AG04449 (cell line): ENCODE results near the gene P2RX4.
"Not testable (repeated sequence)": the region's sequence is repeated elsewhere in the genome, so short reads cannot be mapped to it uniquely, and the experiment has no call there.

ENCODE experiments used
- CTCF ChIA-PET: fragments of 350-600 bp; formaldehyde crosslinking; extraction: SDS; loops from one replicate; lab custom pipeline; 2021; ENCODE audit warnings: antibody characterized with exemption; lab: Yijun Ruan, JAX
- POLR2A ChIA-PET: fragments of 400-600, 350-600 bp; formaldehyde crosslinking; extraction: SDS; loops from one replicate; lab custom pipeline; 2020; ENCODE audit warnings: antibody characterized with exemption, inconsistent platforms; lab: Yijun Ruan, JAX
- DNase-seq: peaks from one replicate; pipeline ENCODE4 v3.0.0-alpha.2; 2010; ENCODE audit warnings: low read depth, low spot score
- H3K4me3 ChIP-seq: 2 replicates; pipeline ENCODE4 v1.5.1; 2011; ENCODE audit warnings: low read depth, mild to moderate bottlenecking, control low read depth, low read length
- TF ChIP-seq, protein P1 (sequence below): IDR thresholded peaks from one replicate; pipeline ENCODE4 v1.5.1; 2011; ENCODE audit warnings: mild to moderate bottlenecking, moderate library complexity, low read length, control low read depth, inconsistent platforms; ENCODE audit not compliant: insufficient read depth; ENCODE audit errors: missing control alignments

The P2RX4 gene

DNA sequence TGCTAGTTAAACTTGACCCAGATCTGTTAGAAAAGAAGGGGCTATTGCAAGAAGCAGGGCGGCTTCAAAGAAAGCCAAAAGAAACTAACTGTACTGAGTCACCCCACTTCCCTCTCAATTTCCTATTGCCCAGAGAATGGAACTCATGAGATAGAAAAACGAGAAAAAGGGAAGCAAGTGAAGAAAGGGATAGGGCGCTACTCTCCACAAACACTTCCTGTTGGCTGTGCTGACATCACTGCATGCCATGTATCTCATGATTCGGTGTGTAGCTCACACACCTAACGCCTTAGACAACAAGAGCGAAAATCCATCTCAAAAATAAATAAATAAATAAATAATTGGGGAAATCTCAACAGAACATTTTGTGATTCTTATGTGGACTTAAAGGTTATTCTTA is 13.0 kb upstream of the P2RX4 start:
- H3K4me3 ChIP-seq, result no peak overlapping the region
- DNase-seq, result no peak
- POLR2A ChIA-PET, result no interaction called here
- TF ChIP-seq, protein P1, sequence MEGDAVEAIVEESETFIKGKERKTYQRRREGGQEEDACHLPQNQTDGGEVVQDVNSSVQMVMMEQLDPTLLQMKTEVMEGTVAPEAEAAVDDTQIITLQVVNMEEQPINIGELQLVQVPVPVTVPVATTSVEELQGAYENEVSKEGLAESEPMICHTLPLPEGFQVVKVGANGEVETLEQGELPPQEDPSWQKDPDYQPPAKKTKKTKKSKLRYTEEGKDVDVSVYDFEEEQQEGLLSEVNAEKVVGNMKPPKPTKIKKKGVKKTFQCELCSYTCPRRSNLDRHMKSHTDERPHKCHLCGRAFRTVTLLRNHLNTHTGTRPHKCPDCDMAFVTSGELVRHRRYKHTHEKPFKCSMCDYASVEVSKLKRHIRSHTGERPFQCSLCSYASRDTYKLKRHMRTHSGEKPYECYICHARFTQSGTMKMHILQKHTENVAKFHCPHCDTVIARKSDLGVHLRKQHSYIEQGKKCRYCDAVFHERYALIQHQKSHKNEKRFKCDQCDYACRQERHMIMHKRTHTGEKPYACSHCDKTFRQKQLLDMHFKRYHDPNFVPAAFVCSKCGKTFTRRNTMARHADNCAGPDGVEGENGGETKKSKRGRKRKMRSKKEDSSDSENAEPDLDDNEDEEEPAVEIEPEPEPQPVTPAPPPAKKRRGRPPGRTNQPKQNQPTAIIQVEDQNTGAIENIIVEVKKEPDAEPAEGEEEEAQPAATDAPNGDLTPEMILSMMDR, result no peak
- CTCF ChIA-PET, result interaction anchor here (0.9 kb wide), 1 partner anchor 11 kb away, joined by 3 read pairs; no protein-coding TSS in a partner anchor

DNA sequence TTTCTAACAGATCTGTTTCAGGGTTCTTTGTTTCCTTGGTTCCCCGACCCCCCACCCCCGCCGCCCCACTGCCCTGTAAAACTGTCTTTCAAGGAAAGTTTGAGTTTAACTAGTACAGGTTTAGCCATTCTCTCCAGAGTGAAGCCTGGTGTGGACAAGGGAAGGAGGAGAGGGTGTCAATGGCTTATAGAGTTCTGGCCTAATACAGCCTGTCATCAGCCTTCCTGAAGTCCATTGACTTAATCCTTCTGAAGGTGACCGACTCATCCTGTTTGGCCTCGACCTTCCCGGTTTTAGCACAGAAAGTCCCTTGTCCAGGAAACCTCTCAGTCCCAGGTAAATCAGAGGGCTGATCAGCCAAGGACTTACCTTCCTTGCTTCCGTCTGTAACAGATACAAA is 11.0 kb upstream of the P2RX4 start:
- POLR2A ChIA-PET, result no interaction called here
- H3K4me3 ChIP-seq, result no peak overlapping the region
- TF ChIP-seq, protein P1, result no peak
- no peak for DNase-seq
- CTCF ChIA-PET, result no interaction called here

DNA sequence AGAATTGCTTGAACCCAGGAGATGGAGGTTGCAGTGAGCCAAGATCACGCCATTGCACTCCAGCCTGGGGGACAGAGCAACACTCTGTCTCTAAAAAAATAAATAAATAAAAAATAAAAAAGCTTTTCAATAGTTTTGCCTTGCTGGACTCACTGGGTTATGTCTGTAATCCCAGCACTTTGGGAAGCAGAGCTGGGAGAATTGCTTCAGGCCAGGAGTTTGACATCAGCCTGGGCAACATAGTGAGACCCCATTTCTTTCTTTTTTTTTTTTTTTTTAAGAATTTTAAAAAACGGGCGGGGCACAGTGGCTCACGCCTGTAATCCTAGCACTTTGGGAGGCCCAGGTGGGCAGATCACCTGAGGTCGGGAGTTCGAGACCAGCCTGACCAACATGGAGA is 8.8 kb upstream of the P2RX4 start:
- CTCF ChIA-PET, result interaction anchor here (1.5 kb wide), 1 partner anchor 30 kb away, joined by 3 read pairs; no protein-coding TSS in a partner anchor
- POLR2A ChIA-PET, DNase-seq, H3K4me3 ChIP-seq: not testable (repeated sequence)

DNA sequence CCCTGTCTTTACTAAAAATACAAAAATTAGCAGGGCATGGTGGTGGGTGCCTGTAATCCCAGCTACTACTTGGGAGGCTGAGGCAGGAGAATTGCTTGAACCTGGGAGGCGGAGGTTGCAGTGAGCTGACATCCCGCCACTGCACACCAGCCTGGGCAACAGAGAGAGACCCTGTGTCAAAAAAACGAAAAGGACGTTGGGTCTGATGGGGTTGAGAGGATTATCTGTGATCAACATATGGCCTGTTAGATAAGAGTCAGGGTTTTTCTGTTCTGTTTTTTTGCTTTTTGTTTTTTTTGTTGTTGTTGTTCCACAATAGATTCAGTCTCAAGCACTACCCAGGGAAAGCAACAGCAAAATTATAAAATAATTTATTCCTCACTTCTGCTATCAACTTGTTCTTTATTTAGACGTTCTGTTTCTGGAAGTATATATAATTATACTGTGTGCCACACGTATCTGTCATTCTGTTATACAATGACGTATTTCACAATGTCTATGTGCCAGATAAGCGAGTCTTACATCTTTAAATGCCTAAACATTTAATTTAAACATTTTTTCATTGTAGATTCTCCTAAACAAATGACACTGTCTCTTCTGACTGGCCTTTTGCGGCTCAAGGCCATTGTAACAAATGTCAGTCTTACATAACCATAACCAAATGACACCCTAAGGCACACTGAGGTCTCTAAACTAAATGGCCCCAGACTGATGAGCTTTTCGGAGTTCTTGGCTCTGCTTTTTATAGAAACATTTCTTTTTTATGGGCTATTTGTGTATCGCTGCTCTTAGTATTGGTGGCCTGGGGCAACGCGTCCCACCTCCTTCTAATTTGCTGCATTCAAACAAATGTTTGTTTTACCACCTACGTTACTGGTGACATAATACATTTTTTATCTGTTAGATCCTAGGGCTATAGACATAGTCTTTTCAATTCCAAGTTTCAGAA is 7.2 kb upstream of the P2RX4 start:
- CTCF ChIA-PET, result no interaction called here
- TF ChIP-seq, protein P1, result no peak
- no peak for DNase-seq
- H3K4me3 ChIP-seq, result no peak overlapping the region
- POLR2A ChIA-PET, result no interaction called here

DNA sequence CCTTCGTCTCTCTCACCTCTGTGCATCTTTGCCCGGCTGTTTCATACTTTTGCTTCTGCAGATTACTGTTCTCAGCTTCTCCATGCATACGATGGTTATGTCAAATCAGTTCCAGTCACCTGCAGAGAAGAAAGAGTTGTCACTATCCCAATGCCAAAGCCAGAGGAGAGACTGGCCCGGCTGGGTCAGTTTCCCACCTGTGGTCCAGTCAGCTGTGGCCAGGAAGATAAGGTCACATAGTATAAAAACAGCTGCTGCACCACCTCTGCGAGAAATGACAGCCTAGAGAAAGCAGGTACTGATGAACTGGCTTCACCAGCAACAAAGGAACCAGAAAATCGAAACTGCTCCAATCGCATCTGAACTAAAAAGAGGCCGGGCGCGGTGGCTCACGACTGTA is 6.4 kb upstream of the P2RX4 start:
- TF ChIP-seq, protein P1, result no peak

DNA sequence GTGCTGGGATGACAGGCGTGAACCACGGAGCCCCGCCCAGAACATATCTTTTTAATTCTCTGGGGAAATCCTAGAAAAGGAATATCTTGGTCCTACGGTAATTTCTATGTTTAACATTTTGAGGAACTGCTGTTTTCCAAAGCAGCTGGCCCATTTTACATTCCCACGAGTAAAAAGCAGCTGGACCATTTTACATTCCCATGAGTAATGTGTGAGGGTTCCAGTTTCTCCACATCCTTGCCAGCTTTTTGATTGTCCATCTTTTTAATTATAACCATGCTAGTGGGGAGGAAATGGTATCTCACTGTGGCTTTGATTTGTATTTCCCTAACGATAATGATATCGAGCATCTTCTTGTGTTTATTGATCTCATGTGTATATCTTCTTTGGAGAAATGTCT is 4.4 kb upstream of the P2RX4 start:
- TF ChIP-seq, protein P1, result no peak
- CTCF ChIA-PET, result no interaction called here

More for the DNA sequence above, 6.4 kb upstream of the P2RX4 start:
- H3K4me3 ChIP-seq, result no peak overlapping the region
- DNase-seq, result no peak
- ChIA-PET POLR2A (no interaction called here), CTCF (no interaction called here)

DNA sequence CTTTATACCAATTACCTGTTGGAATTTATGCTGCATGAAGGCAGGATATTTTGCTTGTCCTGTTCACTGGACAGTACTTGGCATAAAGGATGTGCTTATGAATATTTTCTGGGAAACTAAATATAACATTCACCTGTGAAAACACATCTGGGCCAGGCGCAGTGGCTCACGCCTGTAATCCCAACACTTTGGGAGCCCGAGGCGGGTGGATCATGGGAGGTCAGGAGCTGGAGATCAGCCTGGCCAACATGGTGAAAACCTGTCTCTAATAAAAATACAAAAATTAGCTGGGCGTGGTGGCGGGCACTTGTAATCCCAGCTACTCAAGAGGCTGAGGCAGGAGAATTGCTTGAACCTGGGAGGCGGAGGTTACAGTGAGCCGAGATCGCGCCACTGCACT is 1.4 kb upstream of the P2RX4 start:
- DNase-seq, CTCF ChIA-PET, H3K4me3 ChIP-seq, POLR2A ChIA-PET: not testable (repeated sequence)

More for the DNA sequence above, 4.4 kb upstream of the P2RX4 start:
- POLR2A ChIA-PET, result no interaction called here
- H3K4me3 ChIP-seq, result no peak overlapping the region
- DNase-seq, result no peak
